Left cardiac atrium (tissue), 4 donors: ENCODE results near the gene GEMIN4. TPM values are rescaled to one million over a fixed set of nuclear protein-coding genes. Genes with fewer than 3 reads are reported as not detected.
"Not testable (repeated sequence)": the region's sequence is repeated elsewhere in the genome, so short reads cannot be mapped to it uniquely, and the experiment has no call there.

ENCODE experiments used
- ATAC-seq, 2 donors: fragments of 200-7000 bp; cut with Tn5 transposase; one replicate each; pipeline ENCODE4 v1.9.1; 2020; ENCODE audit warnings: mild to moderate bottlenecking in 2 of 2, moderate library complexity in 2 of 2
- DNase-seq: peaks from one replicate; pipeline ENCODE4 v3.0.0-alpha.2; 2020
- intact Hi-C, 2 donors: fragments of 100-400 bp; cut with DNase I; formaldehyde crosslinking; loops; one replicate each; pipeline versions ENCODE4 v1.14.1 to v1.15.1; 2022 to 2023
- long read RNA-seq: library from polyadenylated mRNA; unstranded; transcript quantifications from one replicate; pipeline ENCODE4 v2.0.0, GENCODE V29; 2021
- total RNA-seq, 2 donors: library from RNA; stranded (reverse); fragmentation: NEBNext Ultra II Directional; extraction: Animal tissue kit (Norgen Biotek cat#: 25700); gene quantifications; one replicate each; pipeline ENCODE4 v1.2.1, GENCODE V29; 2021
- donor health status: DM: no; HTN: yes; CAD: no.
- donor health status: DM: no; HTN: yes; CAD: no; lungs with severe emphysema.
- donor health status: DM: yes; HTN: yes; CAD: no.
- donor health status: Dilated cardiomyopathy.

GEMIN4 gene
- total RNA-seq = 10 to 100 TPM; 11.8 to 15.4 TPM
- long read RNA-seq, full-length matches to known transcripts = 25 of 25 reads
- long read RNA-seq, partial matches to known transcripts = 0 of 25 reads
- long read RNA-seq, other reads (novel, unspliced or antisense) = 0 of 25 reads

DNA sequence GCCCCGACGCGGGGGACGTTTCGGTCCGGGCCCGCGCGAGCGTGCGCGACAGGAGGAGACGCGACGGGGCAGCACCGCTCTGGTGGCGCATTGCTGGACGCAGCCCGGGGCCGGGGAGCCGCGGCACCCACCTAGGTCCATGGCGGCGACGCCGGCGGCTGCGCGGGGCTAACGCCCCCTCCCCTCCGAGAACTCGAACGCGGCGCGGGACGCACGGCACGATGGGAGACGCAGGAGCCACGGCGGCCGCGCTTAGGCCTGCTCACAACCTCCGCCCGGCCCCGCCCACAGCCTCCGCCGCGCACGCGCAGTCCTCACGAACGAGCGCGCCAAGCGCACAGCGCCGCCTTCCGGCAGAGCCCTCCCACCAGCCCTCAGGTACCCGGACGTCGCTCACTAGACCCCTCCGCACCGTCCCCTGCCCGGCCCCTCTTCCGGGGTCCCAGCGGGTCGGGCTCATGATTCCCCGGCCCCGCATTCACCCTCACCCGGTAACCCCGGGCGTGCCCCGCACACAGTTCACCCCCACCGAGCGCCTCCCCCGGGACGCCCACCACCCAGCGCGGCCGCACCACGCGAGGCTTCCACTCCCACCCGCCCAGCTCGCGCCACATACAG, at the start of gene GEMIN4:
Gene GEMIN4, minus strand, starts transcription at position 263 of the 618 bp plus-strand sequence. Its CDS starts 122 bp downstream, at position 141.
- peak; percentile 93 to 94 for ATAC-seq
- intact Hi-C loops = no loop called here
- DNase-seq = peak; percentile 95

DNA sequence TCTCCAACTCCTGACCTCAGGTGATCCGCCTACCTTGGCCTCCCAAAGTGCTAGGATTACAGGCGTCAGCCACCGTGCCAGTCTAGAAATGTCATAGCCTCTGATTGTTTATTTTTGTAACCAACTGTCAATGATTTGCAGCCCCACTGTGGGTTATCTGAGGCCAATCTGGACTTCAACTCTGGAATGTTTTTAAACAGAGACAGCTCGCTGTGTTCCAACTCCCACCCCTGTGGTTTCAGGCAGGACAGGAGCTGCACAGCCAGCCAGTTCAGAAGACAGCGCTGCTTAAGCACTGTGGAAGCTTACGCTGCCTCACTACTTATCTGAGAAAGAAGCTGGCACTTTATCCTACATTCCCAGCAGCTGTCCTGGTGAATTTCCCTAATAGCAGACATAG, 49.6 kb upstream of the GEMIN4 start:
- ATAC-seq = no peak
- intact Hi-C loops = no loop called here
- no peak for DNase-seq

GRCh38 chr17:800446-801242, 48.6 kb upstream of the GEMIN4 start:
- no peak for ATAC-seq
- DNase-seq = no peak
- intact Hi-C loops = no loop called here

DNA sequence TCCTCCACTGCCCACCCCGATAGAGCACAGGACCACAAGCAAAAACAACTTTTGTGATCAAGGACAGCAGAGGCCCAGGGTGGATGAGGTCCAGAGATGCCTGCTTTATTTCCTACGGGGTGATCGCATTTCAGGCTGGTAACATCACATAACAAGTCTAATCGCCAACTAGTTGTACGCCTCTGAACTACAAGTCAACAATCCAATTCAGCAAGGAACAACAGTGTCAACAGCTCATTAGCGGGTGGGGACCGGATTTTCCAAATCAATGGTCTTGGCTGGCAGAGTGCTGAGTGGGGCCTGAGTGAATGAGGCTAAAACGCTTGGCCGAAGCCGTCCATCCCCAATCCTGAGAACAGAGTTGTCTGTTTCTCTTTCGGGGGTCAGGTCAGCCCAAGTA, 47.2 kb upstream of the GEMIN4 start:
- intact Hi-C loops = loop anchor here (5.0 to 10.0 kb wide), 2 partner anchors 46 to 178 kb away; partner anchors contain the start of gene NXN (in 1 of the 2)
- DNase-seq (no peak), ATAC-seq (no peak)

- no peak for ATAC-seq
- intact Hi-C loops = loop anchor here (5.0 to 10.0 kb wide), 2 partner anchors 47 to 179 kb away; partner anchors contain the start of gene NXN (in 1 of the 2)
- DNase-seq = no peak
Observed at GRCh38 chr17:798246-798645, 46.2 kb upstream of the GEMIN4 start.

GRCh38 chr17:797236-797840, 45.3 kb upstream of the GEMIN4 start:
- intact Hi-C loops = loop anchor here (5.0 to 10.0 kb wide), 2 partner anchors 47 to 180 kb away; partner anchors contain the start of gene NXN (in 1 of the 2)
- ATAC-seq = no peak
- no peak for DNase-seq

DNA sequence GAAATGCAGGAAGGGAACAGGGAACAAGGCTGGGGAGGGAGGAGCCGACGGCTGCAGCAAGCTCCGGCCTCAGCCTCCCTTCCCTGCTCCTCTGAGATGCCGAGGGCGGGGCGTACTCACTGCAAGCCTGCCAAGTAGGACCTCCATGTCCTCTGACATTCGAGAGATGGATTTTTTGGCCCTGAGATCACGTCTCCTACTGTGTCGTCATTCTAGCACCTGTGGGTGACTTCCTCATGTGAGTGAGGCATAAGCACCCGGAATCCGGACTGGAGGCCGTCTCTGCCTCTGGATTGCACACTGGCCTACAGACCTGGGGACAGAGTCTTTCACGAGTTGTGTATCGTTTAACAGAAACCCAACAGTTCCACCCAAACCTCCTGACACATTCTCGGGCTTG, 44.5 kb upstream of the GEMIN4 start:
- intact Hi-C loops = loop anchor here (5.0 to 10.0 kb wide), 2 partner anchors 48 to 181 kb away; partner anchors contain the start of gene NXN (in 1 of the 2)
- ATAC-seq = no peak

DNA sequence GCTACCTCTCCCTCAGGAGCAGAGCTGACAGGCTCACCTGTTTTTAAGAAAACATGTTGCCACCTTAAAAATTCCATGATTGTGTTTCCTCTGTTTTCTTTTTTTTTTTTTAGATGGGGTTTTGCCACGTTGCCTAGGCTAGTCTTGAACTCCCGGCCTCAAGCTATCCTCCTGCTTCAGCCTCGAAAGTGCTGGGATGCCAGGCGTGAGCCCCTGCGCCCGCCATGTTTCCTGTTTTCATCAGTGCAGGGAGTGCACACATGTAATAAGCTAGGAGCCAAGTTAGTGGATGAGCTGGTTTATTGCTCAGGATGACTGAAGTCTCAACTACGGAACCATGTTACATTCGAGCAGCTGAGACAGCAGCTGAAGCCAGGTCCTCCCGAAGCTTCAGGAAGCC, 43.7 kb upstream of the GEMIN4 start:
- intact Hi-C loops = loop anchor here (2.0 to 10.0 kb wide), 3 partner anchors 49 to 185 kb away; partner anchors contain the start of gene NXN (in 1 of the 2)
- DNase-seq (no peak), ATAC-seq (no peak)

More for the DNA sequence above, 44.5 kb upstream of the GEMIN4 start:
- no peak for DNase-seq

GRCh38 chr17:795276-795675, 43.2 kb upstream of the GEMIN4 start:
- intact Hi-C loops = loop anchor here (2.0 to 10.0 kb wide), 3 partner anchors 50 to 186 kb away; partner anchors contain the start of gene NXN (in 1 of the 2)
- DNase-seq (no peak), ATAC-seq (peak in 1 of 2 donors; percentile 3)

DNA sequence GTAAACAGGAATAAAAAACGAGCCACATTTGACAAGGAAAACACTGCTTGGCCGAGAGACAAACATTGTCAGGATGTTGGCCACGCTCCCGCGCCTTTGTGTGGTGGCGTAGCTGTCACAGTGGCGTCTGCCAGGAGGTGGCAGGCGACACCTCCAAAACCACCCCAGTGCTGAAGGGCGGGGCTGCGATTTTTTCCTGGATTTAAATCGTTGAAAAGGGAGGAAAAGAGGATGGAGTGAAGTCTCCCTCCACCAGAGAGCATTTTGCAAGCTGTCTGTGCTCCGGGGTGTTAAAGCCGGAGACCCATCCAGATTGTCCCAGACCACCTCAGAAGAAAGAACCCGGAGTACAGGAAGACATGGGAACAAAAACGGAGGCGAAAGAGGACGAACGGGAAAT, 42.8 kb upstream of the GEMIN4 start:
- peak; percentile 91 for DNase-seq
- peak; percentile 61 to 69 for ATAC-seq
- intact Hi-C loops = loop anchor here (2.0 to 10.0 kb wide), 4 partner anchors 50 to 262 kb away; partner anchors contain the start of gene NXN (in 1 of the 2)

DNA sequence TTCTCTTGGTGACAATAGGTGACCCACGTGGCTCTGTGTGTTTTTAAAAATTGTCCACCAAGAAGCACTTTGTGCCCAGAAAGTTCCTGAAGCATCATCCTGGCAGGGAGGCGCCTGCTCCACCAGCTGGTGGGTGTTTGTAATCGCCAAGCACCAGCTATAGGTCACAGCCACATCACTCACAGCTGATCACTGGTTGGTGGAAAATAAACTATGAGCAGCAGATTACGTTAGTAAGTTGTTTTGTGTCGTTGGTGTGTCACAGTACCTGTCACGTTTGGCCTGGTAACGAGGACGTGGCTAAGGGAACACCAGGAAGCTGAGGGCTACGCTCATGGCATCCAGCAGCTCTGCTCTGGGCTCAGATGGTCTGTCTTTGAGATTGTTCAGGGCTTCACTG, 40.2 kb upstream of the GEMIN4 start:
- no peak for DNase-seq
- intact Hi-C loops = loop anchor here in 1 of 2 donors (5.0 to 10.0 kb wide), 2 partner anchors 53 to 265 kb away; no protein-coding TSS in a partner anchor
- no peak for ATAC-seq

- intact Hi-C loops = loop anchor here in 1 of 2 donors (5.0 to 10.0 kb wide), 2 partner anchors 53 to 265 kb away; no protein-coding TSS in a partner anchor
- DNase-seq (no peak), ATAC-seq (no peak)
Observed at GRCh38 chr17:791829-792228, 39.8 kb upstream of the GEMIN4 start.

- ATAC-seq = not testable (repeated sequence)
- DNase-seq = peak; percentile 46
- intact Hi-C loops = loop anchor here in 1 of 2 donors (5.0 to 10.0 kb wide), 2 partner anchors 54 to 266 kb away; no protein-coding TSS in a partner anchor
Observed at GRCh38 chr17:790874-791247, 38.8 kb upstream of the GEMIN4 start.

DNA sequence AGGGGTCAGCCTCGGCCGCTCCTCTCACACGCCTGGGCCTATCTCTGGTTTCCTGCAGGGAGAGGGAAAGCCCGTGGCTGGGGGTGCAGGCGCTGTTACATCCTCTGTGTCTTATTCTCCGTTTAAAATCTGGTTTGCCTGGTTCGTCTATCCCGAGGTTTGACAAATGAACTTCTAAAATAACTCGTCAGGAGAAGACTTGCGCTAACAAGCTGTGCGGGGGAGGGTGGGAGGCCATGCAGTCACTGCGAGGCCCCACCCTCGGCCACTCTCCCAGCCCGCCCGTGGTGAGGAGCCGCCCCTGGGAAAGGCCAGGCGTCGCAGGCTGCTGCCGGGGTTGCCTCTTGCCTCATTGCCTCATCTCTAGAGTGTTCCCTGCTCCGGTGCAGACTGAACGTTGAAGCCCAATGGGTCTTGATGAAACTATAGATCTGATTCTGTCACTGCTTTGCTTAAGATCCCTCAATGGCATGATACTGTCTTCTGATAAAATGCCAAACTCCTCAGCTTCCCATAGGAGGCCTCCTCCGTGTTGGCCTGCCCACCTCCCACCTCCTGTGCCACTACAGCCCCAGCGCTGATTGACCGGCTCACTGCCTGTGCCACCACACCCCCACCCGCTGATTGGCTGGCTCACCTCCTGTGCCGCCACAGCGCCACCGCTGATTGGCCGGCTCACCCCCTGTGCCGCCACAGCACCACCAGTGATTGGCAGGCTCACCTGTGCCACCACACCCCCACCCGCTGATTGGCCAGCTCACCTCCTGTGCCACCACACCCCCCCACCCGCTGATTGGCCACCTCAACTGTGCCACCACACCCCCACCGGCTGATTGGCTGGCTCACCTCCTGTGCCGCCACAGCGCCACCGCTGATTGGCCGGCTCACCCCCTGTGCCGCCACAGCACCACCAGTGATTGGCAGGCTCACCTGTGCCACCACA, 38.1 kb upstream of the GEMIN4 start:
- DNase-seq (peak; percentile 82), ATAC-seq (peak; percentile 77 to 79)
- intact Hi-C loops = loop anchor here in 1 of 2 donors (5.0 to 10.0 kb wide), 2 partner anchors 55 to 267 kb away; no protein-coding TSS in a partner anchor

DNA sequence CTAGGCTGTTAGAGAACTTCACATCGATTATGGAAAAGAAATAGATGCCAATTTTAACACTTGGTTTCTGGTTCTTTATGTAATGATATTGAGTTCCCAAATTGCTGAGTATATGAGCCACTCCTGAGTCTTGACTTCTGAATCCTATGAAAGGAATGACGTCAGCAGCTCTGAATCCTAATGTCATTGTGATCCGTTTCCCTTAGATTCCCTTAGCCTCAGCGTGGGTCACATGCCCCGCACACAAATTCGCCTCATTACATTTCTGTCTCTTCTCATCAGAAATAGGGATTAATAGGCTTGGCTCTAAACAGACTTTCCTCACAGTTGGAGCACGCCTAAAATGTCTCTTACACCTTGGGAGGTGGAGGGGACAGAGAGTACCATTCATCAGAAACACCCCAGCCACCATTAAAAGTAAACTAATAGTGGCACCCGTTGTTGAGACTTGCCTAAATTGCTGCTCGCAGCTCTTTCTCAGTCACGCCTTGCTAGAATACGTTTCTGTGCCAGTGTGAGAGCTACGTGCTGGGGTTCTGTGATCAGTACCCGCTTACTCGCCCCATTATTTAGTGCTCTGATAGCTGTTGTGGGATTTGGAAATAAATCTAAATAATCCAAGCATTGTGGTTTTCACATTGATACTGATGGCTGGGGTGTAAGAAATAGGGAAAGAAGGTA, 37.2 kb upstream of the GEMIN4 start:
- intact Hi-C loops = no loop called here
- ATAC-seq (no peak), DNase-seq (no peak)

DNA sequence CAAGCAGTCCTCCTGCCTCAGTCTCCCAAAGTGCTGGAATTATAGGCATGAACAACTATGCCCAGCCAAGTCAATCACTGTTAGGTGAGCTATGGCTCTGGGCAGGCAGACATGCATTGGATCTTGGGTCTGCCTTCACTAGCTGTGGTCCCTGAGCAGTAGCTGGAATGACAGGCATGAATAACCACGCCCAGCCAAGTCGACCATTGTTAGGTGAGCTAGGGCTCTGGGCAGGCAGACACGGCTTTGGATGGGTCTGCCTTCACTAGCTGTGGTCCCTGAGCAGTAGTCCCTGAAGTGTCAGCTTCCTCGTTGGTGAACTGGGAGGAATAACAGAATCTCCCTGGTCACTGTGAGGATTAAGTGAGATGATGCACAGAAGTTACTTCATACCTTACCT, 36.5 kb upstream of the GEMIN4 start:
- ATAC-seq = no peak
- intact Hi-C loops = no loop called here
- DNase-seq = no peak

DNA sequence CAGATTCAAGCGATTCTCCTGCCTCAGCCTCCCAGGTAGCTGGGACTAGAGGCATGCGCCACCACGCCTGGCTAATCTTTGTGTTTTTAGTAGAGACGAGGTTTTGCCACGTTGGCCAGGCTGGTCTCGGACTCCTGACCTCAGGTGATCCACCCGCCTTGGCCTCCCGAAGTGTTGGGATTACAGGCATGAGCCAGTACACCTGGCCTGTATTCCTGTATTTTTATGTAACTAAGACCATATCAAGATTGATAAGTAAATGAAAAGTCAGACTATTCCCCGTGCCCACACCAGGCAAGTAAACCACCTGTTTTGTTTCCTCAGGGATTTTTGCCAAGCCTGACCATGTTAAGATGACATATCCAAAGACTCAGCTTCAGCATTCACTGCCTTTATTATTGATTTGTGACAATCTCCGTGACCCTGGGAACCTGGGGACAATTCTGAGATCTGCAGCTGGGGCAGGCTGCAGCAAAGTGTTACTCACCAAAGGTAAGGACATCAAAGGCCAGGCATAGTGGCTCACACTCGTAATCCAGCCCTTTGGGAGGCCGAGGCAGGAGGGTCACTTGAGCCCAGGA, 35.7 kb upstream of the GEMIN4 start:
- intact Hi-C loops = no loop called here
- no peak for ATAC-seq
- DNase-seq = no peak
